KMS-11 (cell line): ENCODE results near the gene CLMP.

Experiments
- H2AFZ ChIP-seq: fragments of 200-600 bp; sonication (generic); 2 replicates; pipeline ENCODE4 v1.6.1; 2016; ENCODE audit warnings: antibody characterized with exemption, mixed run types, low read depth
- H3K27ac ChIP-seq: fragments of 200-600 bp; sonication (generic); 2 replicates; pipeline ENCODE4 v1.6.1; 2016; ENCODE audit warnings: mild to moderate bottlenecking, mixed run types
- H3K27me3 ChIP-seq: fragments of 200-600 bp; sonication (generic); 2 replicates; pipeline ENCODE4 v1.6.1; 2017; ENCODE audit warnings: mild to moderate bottlenecking, low read depth, mixed run types, moderate library complexity; ENCODE audit not compliant: insufficient read depth
- H3K36me3 ChIP-seq: fragments of 200-600 bp; sonication (generic); 2 replicates; pipeline ENCODE4 v1.6.1; 2017; ENCODE audit warnings: mild to moderate bottlenecking, mixed run types; ENCODE audit not compliant: insufficient read depth
- H3K4me1 ChIP-seq: fragments of 200-600 bp; sonication (generic); 2 replicates; pipeline ENCODE4 v1.6.1; 2016; ENCODE audit warnings: mild to moderate bottlenecking, low read depth, mixed run types; ENCODE audit not compliant: poor library complexity, severe bottlenecking
- H3K4me2 ChIP-seq: fragments of 200-600 bp; sonication (generic); 2 replicates; pipeline ENCODE4 v1.7.0; 2016; ENCODE audit warnings: mild to moderate bottlenecking, mixed run types
- H3K4me3 ChIP-seq: fragments of 200-600 bp; sonication (generic); IDR thresholded peaks from 2 replicates; pipeline ENCODE4 v1.6.1; 2017; ENCODE audit warnings: low read depth, low read length, mixed read lengths; ENCODE audit not compliant: insufficient read depth
- H3K79me2 ChIP-seq: fragments of 200-600 bp; sonication (generic); 2 replicates; pipeline ENCODE4 v1.6.1; 2016; ENCODE audit warnings: low read depth, mixed run types; ENCODE audit not compliant: insufficient read depth
- H3K9ac ChIP-seq: fragments of 200-600 bp; sonication (generic); 2 replicates; pipeline ENCODE4 v1.6.1; 2016; ENCODE audit warnings: mild to moderate bottlenecking, mixed run types
- H4K20me1 ChIP-seq: fragments of 200-600 bp; sonication (generic); 2 replicates; pipeline ENCODE4 v1.6.1; 2016; ENCODE audit warnings: mild to moderate bottlenecking, mixed run types; ENCODE audit not compliant: insufficient read depth
- TF ChIP-seq, protein P1 (sequence below): fragments of 200-600 bp; sonication (generic); conservative IDR thresholded peaks from 2 replicates; pipeline ENCODE4 v1.6.1; 2017; ENCODE audit warnings: low read depth, mild to moderate bottlenecking, antibody characterized with exemption, low read length, moderate library complexity, mixed read lengths

CLMP gene

GRCh38 chr11:123056835-123057491 is 138.1 kb downstream of the CLMP start:
- Histone ChIP-seq H3K79me2 (peaks cover 43% of the 10 kb centered on the region), H3K4me3 (no peak overlapping the region), H3K36me3 (peaks cover 31% of the 10 kb centered on the region), H3K27me3 (no peaks in the 10 kb centered on the region), H4K20me1 (peaks cover 54% of the 10 kb centered on the region), H2AFZ (no peak overlapping the region), H3K9ac (no peak overlapping the region), H3K27ac (peak overlapping the region; percentile 77; the same call in 1 of the 2 replicates), H3K4me1 (peaks cover 37% of the 10 kb centered on the region), H3K4me2 (no peak overlapping the region)
- TF ChIP-seq, protein P1, sequence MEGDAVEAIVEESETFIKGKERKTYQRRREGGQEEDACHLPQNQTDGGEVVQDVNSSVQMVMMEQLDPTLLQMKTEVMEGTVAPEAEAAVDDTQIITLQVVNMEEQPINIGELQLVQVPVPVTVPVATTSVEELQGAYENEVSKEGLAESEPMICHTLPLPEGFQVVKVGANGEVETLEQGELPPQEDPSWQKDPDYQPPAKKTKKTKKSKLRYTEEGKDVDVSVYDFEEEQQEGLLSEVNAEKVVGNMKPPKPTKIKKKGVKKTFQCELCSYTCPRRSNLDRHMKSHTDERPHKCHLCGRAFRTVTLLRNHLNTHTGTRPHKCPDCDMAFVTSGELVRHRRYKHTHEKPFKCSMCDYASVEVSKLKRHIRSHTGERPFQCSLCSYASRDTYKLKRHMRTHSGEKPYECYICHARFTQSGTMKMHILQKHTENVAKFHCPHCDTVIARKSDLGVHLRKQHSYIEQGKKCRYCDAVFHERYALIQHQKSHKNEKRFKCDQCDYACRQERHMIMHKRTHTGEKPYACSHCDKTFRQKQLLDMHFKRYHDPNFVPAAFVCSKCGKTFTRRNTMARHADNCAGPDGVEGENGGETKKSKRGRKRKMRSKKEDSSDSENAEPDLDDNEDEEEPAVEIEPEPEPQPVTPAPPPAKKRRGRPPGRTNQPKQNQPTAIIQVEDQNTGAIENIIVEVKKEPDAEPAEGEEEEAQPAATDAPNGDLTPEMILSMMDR = no peak

DNA sequence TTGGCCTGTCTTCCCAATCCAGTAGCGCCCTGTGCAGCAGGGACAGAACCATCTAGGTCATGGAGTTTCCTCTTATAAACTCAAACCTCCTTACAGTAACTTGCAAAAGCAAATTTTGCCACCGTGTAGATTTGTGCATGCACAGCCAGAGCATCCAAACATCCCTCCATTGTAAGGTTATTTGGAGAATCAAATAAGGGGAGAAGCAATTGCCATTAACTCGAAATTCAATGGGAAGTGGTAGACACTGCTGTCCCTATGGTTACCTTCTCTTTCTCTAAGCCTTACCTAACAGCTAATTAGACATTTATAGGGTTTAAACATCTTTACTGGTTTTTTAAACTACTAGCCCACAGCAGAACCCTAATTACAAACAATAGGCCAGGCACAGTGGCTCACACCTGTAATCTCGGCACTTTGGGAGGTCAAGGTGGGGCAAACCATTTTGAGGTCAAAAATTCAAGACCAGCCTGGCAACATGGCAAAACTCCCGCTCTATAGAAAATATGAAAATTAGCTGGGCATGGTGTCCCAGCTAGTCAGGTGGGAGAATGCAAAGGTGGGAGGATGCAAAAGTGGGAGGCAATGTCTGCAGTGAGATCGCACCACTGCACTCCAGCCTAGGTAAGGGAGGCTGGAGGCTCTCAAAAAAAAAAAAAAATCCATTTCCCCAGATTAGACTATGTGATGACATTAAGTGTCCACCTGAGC is 139.7 kb downstream of the CLMP start:
- Histone ChIP-seq H3K9ac (no peak overlapping the region), H3K4me2 (no peak overlapping the region), H3K4me1 (peaks cover 37% of the 10 kb centered on the region), H3K4me3 (no peak overlapping the region), H3K27me3 (no peaks in the 10 kb centered on the region), H2AFZ (no peak overlapping the region), H4K20me1 (peaks cover 40% of the 10 kb centered on the region), H3K79me2 (peaks cover 27% of the 10 kb centered on the region), H3K27ac (peak overlapping the region; percentile 48; the same call in 1 of the 2 replicates), H3K36me3 (peaks cover 23% of the 10 kb centered on the region; the same call in 1 of the 2 replicates)
- TF ChIP-seq, protein P1 = no peak

DNA sequence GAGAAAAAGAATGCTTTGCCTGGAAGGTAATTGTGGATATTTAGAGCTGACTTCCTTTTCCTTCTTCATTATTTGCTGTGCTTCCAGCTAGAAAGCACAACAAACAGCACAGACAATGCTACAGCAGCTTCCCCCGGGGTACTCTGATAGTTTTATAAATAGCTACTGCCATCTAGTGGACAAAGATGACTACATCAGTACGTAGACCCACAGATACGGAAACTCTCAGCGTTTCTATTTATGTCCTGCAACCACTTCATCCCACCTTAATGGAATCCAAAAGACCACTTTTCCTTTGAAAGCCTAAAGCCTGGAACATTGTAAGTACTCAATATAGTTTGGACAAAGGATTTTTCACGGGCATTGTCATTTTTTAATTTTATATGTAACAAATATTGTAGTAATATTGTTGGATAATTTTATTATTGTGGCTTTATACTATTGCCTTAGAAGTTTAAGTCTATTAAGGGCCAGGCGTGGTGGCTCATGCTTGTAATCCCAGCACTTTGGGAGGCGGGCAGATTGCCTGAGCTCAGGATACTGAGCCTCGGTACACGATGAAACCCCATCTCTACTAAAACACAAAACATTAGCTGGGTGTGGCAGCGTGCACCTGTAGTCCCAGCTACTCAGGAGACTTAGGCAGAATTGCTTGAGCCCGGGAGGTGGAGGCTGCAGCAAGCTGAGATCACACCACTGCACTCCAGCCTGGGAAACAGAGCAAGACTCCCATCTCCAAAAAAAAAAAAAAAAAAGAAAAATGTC is 140.6 kb downstream of the CLMP start:
- H3K36me3 ChIP-seq = peaks cover 15% of the 10 kb centered on the region; the same call in 1 of the 2 replicates
- TF ChIP-seq, protein P1 = peak; percentile 46
- no peak overlapping the region for H2AFZ ChIP-seq
- peaks cover 31% of the 10 kb centered on the region for H4K20me1 ChIP-seq
- H3K4me3 ChIP-seq = no peak overlapping the region
- H3K27ac ChIP-seq = peak overlapping the region; percentile 48; the same call in 1 of the 2 replicates
- H3K27me3 ChIP-seq = no peaks in the 10 kb centered on the region
- H3K9ac ChIP-seq = no peak overlapping the region
- peaks cover 19% of the 10 kb centered on the region for H3K79me2 ChIP-seq
- peaks cover 36% of the 10 kb centered on the region for H3K4me1 ChIP-seq
- H3K4me2 ChIP-seq = no peak overlapping the region

DNA sequence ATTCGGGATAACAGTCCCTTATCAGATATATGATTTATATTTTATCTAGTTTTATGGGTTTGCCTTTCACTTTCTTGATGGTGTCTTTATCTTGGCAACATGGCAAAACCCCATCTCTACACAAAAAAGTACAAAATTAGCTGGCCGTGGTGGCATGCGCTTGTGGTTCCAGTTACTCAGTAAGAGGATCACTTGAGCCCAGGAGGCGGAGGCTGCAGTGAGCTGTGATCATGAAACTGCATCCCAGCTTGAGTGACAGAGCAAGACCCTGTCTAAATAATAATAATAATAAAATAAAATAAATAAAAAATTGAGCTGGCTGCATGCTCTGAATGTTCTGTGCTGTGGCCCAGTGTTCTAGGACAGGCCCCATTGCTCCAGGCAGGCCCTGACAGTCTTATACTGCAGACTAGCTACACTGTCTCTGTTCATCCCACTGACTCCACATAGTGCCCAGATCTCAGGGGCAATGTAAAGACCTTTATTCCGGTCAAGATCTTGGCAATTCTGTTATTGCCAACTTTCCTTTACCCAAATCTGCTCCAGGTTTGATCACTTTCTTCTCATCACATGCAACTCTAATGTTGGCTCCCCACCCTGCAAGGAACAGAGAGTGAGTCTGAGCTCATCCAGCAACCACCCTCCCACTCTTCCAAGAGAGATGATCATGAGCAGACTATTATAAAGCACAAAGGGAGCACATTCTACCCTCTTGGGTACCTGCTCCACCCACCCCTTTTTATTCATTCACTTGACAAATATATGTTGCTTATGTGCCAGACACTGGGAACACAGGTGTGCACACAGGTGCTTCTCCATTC is 141.9 kb downstream of the CLMP start:
- TF ChIP-seq, protein P1 = no peak; the same call in 1 of the 2 replicates
- Histone ChIP-seq H3K4me2 (no peak overlapping the region), H3K4me1 (peaks cover 23% of the 10 kb centered on the region), H2AFZ (no peak overlapping the region), H3K79me2 (peaks cover 5% of the 10 kb centered on the region), H3K4me3 (no peak overlapping the region), H3K27ac (no peak overlapping the region), H4K20me1 (peaks cover 18% of the 10 kb centered on the region), H3K9ac (no peak overlapping the region), H3K27me3 (no peaks in the 10 kb centered on the region), H3K36me3 (peaks cover 6% of the 10 kb centered on the region; the same call in 1 of the 2 replicates)
